Mucosa of gallbladder (tissue), 1 donor: Measurements from ENCODE around the gene USH2A. TPM values are rescaled to one million over a fixed set of nuclear protein-coding genes. Genes with fewer than 3 reads are reported as not detected.

Source experiments
- DNase-seq: peaks from one replicate; pipeline ENCODE4 v3.0.0-alpha.2; 2020; ENCODE audit warnings: low spot score
- total RNA-seq: library from RNA; stranded (reverse); gene quantifications from one replicate; pipeline ENCODE4 v1.2.1, GENCODE V29; 2021
- donor health status: DM: no; HTN: no; CAD: no.

Gene USH2A
- total RNA-seq, 1 donor from 2014 or later, result 0.03 TPM

GRCh38 chr1:216142921-216143320 lies 280.3 kb downstream of the USH2A start:
- DNase-seq, result no peak

- DNase-seq, result no peak
These were observed 282.3 kb downstream of the USH2A start for GRCh38 chr1:216140730-216141524.

GRCh38 chr1:216124192-216124781 lies 299.0 kb downstream of the USH2A start:
- DNase-seq, result no peak

GRCh38 chr1:216123446-216124191 lies 299.6 kb downstream of the USH2A start:
- no peak for DNase-seq

GRCh38 chr1:216119600-216119999 lies 303.6 kb downstream of the USH2A start:
- no peak for DNase-seq

GRCh38 chr1:216114180-216114579 lies 309.1 kb downstream of the USH2A start:
- no peak for DNase-seq

- no peak for DNase-seq
These were observed 310.1 kb downstream of the USH2A start for GRCh38 chr1:216113181-216113580.

- no peak for DNase-seq
These were observed 311.4 kb downstream of the USH2A start for GRCh38 chr1:216111842-216112241.

GRCh38 chr1:216095400-216095799 lies 327.8 kb downstream of the USH2A start:
- DNase-seq, result no peak

- no peak for DNase-seq
These were observed 332.7 kb downstream of the USH2A start for GRCh38 chr1:216090556-216090955.

GRCh38 chr1:216086678-216087077 lies 336.6 kb downstream of the USH2A start:
- no peak for DNase-seq

- peak; percentile 38 for DNase-seq
These were observed 341.8 kb downstream of the USH2A start for GRCh38 chr1:216081445-216081844.

- DNase-seq, result no peak
These were observed 346.5 kb downstream of the USH2A start for GRCh38 chr1:216076751-216077150.

GRCh38 chr1:216075339-216075738 lies 347.9 kb downstream of the USH2A start:
- no peak for DNase-seq

GRCh38 chr1:216073793-216074595 lies 349.3 kb downstream of the USH2A start:
- no peak for DNase-seq

- no peak for DNase-seq
These were observed 352.0 kb downstream of the USH2A start for GRCh38 chr1:216071262-216071661.

- DNase-seq, result no peak
These were observed 358.6 kb downstream of the USH2A start for GRCh38 chr1:216064643-216065042.

- no peak for DNase-seq
These were observed 365.3 kb downstream of the USH2A start for GRCh38 chr1:216057947-216058346.

GRCh38 chr1:216057063-216057462 lies 366.2 kb downstream of the USH2A start:
- DNase-seq, result no peak

- no peak for DNase-seq
These were observed 368.2 kb downstream of the USH2A start for GRCh38 chr1:216055004-216055403.

GRCh38 chr1:216054600-216054999 lies 368.6 kb downstream of the USH2A start:
- DNase-seq, result no peak

GRCh38 chr1:216051071-216051470 lies 372.2 kb downstream of the USH2A start:
- no peak for DNase-seq
